A673 (cell line): ENCODE results near the gene MGMT.

Source experiments
- EZH2 ChIP-seq: fragments of 200-600 bp; sonication (generic); IDR thresholded peaks from 2 replicates; pipeline ENCODE4 v1.6.1; 2017; ENCODE audit warnings: borderline replicate concordance, low read depth, mild to moderate bottlenecking, mixed read lengths, antibody characterized with exemption, low read length; ENCODE audit not compliant: poor library complexity, severe bottlenecking
- TF ChIP-seq, protein P1 (sequence below): fragments of 300-800, 200-600 bp; sonication (generic); conservative IDR thresholded peaks from 2 replicates; pipeline ENCODE4 v1.5.1; 2017; ENCODE audit warnings: low read depth, mild to moderate bottlenecking, antibody characterized with exemption, low read length, moderate library complexity, mixed read lengths

DNA sequence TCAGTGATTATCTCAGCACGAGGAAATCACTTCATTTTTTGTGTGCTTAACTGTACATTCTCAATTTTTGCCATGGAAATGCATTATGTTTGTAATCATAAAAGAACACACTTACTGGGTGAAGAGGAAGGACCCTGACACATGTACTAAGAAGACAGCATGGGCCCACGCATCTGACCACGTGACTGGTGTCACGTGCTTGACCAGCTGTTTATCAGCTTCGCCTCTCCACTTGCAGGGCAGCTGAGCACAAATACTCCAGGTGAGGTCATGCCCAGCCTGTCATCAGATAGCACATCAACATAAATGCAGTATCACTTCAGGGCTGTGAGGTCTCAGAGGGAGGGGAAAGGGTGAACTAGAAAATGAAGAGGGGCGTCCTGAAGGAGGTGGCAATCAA, 317.2 kb downstream of the MGMT start:
- TF ChIP-seq, protein P1, sequence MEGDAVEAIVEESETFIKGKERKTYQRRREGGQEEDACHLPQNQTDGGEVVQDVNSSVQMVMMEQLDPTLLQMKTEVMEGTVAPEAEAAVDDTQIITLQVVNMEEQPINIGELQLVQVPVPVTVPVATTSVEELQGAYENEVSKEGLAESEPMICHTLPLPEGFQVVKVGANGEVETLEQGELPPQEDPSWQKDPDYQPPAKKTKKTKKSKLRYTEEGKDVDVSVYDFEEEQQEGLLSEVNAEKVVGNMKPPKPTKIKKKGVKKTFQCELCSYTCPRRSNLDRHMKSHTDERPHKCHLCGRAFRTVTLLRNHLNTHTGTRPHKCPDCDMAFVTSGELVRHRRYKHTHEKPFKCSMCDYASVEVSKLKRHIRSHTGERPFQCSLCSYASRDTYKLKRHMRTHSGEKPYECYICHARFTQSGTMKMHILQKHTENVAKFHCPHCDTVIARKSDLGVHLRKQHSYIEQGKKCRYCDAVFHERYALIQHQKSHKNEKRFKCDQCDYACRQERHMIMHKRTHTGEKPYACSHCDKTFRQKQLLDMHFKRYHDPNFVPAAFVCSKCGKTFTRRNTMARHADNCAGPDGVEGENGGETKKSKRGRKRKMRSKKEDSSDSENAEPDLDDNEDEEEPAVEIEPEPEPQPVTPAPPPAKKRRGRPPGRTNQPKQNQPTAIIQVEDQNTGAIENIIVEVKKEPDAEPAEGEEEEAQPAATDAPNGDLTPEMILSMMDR, result no peak
- TF ChIP-seq EZH2, result no peak
